NCI-H460 (cell line): ENCODE data around the gene FBN2. TPM values are rescaled to one million over a fixed set of nuclear protein-coding genes. Genes with fewer than 3 reads are reported as not detected.
"Not testable (repeated sequence)": the region's sequence is repeated elsewhere in the genome, so short reads cannot be mapped to it uniquely, and the experiment has no call there.

Source experiments
- DNase-seq: peaks from one replicate; pipeline ENCODE4 v3.0.0-alpha.2; 2016; ENCODE audit warnings: low read depth; ENCODE audit errors: extremely low read depth
- total RNA-seq: library from RNA; depleted of rRNA; stranded (reverse); fragments of >200 nt; shearing (Covaris generic); gene quantifications from 2 replicates; pipeline ENCODE4 v1.2.3, GENCODE V29; 2014

Gene FBN2
- total RNA-seq, 1 experiment from 2014 or later: 29.8 TPM

DNA sequence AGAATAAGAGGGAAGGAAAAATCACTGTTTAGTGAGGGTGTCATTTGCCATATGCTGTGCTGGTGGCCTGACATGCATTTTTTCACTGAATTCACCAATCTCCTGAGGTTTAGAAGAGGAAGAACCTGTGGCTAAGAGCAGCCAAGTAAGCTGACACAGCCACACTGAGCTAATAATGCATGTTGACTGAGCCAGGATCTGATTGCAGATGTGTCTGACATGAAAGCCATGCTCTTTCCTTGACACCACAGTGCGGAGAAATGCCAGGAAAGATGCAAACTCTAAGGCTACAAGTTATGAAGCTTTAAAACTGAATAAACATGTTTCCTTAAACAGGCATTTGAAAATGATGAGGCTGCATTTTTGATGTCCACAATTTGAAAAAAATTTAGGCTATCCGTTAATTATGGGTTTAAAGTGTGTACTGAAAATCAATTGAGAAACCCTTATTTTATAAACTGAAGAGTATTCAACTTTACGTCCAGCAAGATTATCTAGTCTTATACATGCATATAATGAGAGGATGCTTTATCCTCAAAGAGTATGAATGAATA is 208.6 kb downstream of the FBN2 start:
- DNase-seq: no peak

DNA sequence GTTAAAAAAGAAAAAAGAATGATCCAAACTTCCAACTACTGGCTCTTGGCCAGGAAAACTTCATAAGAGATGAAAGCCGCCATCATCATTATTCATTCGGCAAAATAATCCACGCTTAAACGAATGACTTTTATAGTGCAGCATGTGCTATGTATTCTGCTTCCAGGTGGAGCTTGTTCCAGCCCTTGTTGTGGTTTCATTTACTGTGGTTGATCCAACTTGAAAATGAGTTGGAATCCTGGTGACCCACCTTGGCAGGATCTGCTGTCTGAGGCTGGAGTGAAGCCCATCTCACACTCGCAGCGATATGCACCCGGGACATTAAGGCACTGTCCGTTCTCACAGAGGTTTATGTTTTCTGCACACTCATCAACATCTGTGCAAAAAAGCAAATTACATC is 209.6 kb downstream of the FBN2 start:
- no peak for DNase-seq

DNA sequence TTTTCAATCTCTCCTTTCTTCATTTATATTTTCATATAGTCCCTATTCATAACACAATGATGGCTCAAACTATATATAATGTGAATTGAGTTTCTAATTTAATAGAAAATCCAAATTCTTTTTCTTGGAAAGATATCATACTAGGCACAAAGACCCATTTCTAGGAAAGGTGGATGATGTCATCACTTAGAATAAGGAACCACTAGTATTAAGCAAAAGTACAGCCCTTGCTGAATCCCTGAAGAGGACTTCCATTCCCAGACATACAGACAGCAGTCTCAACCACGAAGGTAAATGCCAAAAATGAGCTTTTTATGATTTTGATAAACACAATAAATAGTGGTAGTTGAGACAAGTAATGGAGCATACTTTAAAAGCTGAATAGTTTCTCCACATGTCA is 210.0 kb downstream of the FBN2 start:
- DNase-seq: no peak

GRCh38 chr5:128321418-128321817 is 216.6 kb downstream of the FBN2 start:
- DNase-seq: not testable (repeated sequence)

- DNase-seq: no peak
These were observed 219.4 kb downstream of the FBN2 start for GRCh38 chr5:128318691-128319090.

DNA sequence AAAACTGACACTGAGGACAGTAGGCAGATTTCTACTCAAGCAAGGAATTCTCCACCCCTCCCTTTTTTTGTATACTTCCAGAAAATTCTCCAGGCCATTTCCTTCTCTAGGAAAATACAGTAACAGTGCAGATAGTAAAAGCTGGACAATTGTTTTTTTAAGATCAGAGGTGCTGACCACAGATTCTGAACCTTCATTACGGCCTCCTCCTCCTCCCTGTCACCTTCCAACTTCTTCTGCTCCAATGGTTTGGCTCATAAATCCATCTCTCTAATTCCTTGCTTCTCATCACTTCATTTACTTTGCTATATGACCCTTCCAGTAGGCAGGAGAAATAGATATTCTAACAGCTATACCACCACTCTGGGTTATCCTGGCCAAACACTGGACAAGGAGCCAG is 220.6 kb downstream of the FBN2 start:
- DNase-seq: no peak

- no peak for DNase-seq
These were observed 222.4 kb downstream of the FBN2 start for GRCh38 chr5:128315671-128316070.

DNA sequence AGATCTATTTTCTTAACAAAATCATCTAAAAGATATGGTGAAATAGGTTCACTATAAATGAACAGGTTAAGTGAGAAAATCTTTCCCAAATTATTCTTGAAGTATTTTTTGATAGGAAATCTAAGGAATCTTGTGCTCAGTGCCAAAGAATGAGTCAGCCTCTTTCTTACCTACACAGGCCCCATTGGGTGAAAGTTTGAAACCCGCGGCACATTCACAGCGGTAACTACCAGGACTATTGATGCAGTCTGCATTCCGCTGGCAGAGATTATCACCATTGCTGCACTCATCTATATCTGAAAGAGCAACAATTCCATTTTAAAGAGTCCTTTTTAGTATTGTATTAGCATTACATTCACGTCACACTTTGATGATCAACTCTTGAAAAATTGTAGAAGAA is 232.7 kb downstream of the FBN2 start:
- no peak for DNase-seq

DNA sequence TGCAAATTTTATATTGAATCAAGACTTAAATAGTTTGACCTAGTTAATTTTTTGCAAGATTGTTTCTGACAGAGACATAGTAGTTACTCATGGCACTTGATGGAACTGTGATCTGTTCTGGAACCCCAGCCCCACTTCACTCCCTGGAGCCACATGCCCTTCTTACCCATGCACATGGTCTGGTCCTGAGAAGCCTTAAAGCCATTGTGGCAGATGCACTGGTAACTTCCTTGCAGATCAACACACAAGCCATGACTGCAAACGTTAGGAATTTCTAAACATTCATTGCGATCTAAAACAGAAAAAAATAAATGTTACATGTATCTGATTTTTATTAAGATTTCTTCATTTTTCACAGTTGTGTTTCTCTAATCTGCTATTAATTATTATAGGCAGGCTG is 233.3 kb downstream of the FBN2 start:
- DNase-seq: no peak

- DNase-seq: no peak
These were observed 234.0 kb downstream of the FBN2 start for GRCh38 chr5:128304088-128304487.

DNA sequence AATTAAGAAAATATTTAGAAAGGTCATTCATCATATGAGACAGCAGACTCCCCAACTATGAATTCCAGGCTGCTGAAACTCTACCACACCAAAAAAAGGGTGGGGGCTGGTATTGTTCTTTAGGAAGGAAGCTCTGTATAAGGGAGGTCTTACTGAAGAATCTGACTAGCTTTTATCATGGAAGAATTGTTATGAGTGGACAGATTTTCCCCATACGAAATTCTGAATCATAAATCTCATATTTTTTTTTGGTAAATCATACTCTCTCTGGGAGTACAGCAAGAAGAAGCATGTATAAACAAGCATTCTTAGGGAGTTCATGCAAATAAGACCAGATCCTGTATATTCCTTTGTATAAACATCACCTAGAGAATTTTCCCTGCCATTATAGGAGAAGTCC is 234.5 kb downstream of the FBN2 start:
- no peak for DNase-seq

- no peak for DNase-seq
These were observed 237.9 kb downstream of the FBN2 start for GRCh38 chr5:128300181-128300580.

DNA sequence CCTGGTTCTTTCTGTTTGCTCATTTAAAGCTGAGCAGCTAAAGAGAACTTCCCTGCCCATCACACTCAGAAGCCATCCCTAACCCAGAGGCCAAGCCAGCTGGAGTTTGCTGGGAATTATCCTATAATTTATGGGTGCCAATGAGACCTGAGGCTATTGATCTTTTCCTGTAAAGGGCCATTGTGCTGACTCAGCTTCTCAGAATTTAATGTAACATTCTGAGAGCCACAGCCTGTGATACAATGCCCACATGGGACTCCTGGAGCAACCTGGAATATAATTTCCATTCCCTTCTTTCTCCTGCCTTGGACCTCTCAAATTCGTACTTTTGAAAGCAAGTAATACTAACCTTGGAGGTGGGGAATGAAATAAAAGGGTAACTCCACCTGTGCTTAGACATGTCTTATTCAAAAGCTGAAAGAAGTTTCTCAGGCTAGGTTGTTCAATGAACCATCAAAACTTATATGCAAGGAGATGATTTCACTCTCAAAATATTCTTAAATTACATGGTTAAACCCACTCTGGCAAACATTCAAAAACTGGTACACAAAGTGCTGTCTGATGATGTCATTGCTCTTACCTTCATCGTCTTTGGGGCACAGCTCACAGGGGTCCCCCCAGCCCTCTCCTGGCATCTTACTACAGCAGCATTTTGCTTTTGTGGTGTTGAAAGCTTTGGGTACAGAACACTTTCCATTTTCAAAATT is 247.7 kb downstream of the FBN2 start:
- peak; percentile 20 for DNase-seq

DNA sequence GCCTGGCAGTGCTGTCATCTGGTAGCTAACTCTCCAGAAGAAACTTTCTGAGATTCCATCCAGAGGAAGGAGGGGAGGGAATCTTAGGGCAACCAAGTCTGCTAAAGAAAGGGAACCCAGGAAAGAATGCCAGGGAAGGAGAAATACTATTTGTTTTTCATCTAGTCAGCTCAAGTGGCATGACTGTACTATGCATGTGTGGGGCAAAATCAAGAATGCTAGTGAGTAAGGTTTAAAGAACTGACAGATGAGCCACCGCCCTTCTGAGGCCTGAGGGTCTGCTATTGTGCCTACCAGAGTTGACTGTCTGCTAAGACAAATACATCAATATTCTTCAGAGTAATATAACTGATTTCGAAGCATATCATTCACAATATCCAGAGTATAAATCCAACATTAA is 250.3 kb downstream of the FBN2 start:
- no peak for DNase-seq

DNA sequence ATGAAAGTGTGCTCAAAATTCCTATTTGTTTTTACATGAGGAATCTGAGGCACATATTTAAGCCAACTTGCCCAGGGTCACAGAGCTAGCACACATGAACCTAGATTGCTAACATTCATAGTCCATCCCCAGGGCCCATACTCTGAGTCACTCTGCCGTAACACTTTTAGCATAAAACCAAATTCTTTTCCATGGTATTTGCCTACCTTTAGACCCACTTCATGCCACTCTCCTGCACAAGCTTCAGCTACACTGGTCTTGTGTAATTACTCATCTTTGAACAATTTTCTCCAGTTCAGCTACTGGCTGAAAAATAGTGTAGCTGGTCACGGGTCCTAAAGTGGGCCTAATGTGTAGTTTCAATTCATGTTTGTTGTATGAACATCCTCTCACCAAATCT is 253.8 kb downstream of the FBN2 start:
- DNase-seq: no peak

GRCh38 chr5:128279345-128279744 is 258.7 kb downstream of the FBN2 start:
- DNase-seq: no peak

DNA sequence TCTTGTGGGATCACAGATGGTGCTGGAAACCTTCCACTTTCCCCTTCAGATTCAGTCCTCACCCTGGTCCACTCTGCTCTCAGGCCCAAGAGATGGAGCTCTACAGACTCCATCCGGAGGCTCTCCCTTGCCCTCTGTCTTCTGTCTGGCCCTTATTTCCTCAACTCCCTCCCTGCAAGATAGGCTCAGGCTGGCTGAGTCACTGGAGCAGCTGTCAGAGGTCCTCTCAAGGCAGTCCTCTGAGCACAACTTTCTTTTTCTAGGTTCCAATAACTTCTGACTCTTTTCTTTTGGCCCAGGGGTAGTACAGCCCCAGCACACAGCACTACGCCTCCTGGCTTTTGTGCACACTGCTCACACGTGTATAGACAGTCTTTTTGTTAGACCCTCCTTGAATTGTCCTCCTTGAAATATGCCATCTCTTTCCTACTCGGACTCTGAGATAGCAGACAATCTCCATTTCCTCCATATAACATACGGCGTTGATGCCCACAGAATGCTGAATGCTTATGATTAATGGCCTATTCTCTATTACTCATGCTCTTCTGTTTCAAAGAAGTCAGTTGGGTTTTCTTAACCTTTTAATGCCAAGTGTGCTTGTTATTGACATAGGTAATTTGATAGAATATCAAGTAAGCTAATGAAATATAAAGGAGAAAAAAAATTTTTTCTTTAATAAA is 261.4 kb downstream of the FBN2 start:
- DNase-seq: no peak

DNA sequence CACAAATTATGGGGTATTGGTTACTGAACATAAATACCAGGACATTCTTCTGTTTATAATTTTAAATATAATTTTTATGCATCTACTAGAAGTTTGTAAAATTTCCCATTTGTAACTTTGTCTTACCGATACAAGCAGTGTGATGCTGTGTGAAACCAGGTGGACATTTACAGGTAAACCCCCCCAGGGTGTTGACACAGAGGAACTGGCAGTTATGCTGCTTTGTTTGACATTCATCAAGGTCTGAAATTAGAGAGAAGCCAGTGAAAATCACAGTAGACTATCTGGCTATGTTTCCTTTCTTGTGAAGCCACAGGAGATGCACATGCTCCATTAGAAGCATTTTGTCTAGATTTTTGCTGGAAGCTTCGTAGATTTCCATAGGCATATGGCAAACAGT is 263.6 kb downstream of the FBN2 start:
- no peak for DNase-seq

GRCh38 chr5:128273736-128274135 is 264.3 kb downstream of the FBN2 start:
- DNase-seq: no peak

GRCh38 chr5:128271859-128272464 is 266.1 kb downstream of the FBN2 start:
- no peak for DNase-seq

GRCh38 chr5:128271071-128271470 is 267.0 kb downstream of the FBN2 start:
- DNase-seq: no peak
